Stimulated activated CD4-positive, alpha-beta T cell treated with anti-CD3 and anti-CD28 coated beads, Interleukin-2, amount 100 ng/mL, for 48 hours (primary cell): ENCODE data around the gene PCGF1.

ENCODE experiments used
- DNase-seq, 2 donors: peaks; one replicate each; pipeline ENCODE4 v3.0.0-alpha.2; 2020

Gene PCGF1

DNA sequence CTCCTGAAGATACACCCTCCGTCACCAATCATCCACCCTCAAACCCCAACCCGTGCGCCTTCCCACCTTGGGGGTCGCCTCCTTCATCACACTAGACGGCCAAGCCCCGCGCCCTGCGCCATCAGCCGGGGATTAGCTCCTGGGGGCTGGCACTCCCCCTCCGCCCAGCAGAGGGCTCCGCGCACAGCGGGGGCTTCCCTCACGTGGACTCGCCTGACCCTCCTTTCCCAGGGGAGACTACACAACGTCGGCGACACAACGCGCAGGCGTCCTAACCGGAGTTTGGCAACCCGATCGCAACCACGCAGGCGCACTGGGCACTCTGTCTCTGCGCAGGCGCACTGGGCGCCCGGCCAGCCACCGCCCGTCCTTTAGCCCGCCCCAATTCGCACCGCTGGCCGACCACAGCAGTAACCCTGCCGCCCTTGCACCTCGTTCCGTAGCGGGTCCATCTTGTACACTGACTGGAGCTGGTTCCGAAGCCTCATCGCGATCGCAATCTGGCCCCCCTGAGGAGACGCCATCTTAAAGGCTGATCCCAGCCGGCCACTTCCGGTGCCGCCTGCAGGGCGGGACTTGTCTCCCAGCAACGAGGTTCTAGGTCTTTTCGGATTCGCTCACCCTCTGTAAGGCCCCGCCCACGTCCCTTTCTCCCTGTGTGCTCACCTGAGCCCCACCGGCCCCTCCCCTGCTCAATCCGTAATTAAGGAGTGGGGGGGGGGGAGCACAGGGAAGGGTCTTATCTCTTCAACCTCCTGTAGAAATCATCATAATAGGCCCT is at the start of gene PCGF1:
PCGF1 (minus strand) TSS at position 551 of the 781 bp plus-strand sequence; CDS start at position 524, 27 bp downstream.
- peak; percentile 96 to 99 for DNase-seq

- DNase-seq: no peak
Observed at GRCh38 chr2:74556831-74557370, 49.4 kb upstream of the PCGF1 start.

DNA sequence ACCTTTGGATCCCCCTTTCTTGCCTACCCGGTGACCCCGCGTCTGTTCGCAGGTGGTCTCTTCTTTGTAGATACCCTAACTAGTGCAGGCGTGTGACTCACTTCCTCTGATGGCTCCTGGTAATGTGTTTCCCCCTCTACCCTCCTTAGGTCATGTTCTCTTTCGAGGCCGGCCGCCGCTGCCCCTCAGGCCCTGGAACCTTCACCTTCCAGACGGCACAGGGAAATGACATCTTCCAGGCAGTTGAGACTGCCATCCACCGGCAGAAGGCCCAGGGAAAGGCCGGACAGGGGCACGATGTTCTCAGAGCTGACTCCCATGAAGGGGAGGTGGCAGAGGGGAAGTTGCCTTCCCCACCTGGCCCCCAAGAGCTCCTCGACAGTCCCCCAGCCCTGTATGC is 48.7 kb upstream of the PCGF1 start:
- no peak for DNase-seq

- DNase-seq: no peak
Observed at GRCh38 chr2:74555610-74556103, 48.2 kb upstream of the PCGF1 start.

DNA sequence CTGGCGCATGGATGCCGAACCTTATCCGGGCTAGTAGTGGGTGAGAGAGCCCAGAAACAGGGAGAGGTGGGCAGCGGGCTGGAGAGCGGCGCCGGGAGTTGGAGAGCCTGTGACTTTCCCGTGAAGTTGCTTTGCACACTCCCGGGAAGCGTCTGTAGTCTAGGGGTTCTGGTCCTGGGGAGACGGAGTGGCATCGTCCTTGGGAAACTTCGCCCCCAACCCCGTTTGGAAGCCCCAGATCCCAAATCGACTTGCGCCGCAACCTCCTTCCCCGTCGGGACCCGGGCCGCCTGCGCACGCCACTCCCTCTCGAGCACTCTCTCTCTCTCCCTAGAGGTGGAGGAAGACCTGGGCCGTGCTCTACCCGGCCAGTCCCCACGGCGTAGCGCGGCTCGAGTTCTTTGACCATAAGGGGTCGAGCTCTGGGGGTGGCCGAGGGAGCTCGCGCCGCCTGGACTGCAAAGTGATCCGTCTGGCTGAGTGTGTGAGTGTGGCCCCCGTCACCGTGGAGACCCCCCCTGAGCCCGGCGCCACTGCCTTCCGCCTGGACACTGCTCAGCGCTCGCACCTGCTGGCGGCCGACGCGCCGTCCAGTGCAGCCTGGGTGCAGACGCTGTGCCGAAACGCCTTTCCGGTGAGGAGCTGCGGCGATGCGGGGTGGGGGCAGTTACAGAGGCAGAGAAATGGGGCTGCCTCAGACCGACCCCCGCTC is 47.5 kb upstream of the PCGF1 start:
- peak; percentile 37 to 44 for DNase-seq

DNA sequence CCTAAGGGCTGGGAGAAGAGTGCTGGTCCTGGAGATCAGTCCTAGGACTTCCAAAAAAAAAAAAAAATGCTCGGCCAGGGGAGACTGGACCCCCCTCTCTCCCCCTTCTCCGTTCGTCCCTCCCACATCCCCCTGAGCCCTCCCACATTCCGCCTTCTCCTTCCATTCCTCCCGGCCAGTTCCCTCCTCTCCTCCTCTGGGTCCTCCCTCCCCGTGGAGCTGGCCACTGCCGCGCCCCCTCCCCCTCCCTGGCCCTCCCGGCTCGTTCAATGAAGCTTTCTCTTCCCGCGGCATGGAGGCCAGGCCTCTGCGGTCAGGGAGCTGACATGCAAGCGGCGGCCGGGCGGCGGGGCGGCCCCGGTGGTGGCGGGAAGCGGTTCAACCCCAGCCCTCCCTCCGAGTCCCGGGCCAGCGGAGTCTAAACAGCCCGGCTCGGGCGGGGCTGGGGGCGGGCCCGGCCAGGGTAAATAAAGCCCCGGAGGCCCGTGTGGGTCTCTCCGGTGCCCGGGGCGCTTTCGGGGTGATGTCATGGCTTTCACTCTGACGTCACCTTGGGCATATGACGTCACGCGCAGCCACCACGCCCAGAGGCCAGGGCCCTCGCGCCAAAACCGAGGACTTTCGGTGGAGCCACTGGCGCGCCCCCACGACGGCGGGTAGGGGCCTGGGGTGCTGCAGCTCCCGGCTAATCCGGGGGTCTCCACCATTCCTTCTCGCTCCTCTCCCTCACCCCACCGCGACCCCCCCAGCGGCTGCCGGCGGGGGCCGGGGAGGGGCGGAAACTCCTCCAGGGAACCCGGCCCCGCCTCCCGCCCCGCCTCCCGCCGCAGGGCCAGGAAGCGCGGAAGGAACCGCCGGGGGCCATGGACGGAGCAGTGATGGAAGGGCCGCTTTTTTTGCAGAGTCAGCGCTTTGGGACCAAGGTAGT is 46.7 kb upstream of the PCGF1 start, which contains the start of the genes DOK1 and LOXL3:
DOK1 (plus strand) TSS at position 829 of the 928 bp plus-strand sequence; CDS start at position 864, 35 bp downstream.
LOXL3 (minus strand) TSS at position 51 of the 928 bp plus-strand sequence. CDS start 1,308 bp downstream, outside the sequence.
- peak; percentile 79 to 82 for DNase-seq

DNA sequence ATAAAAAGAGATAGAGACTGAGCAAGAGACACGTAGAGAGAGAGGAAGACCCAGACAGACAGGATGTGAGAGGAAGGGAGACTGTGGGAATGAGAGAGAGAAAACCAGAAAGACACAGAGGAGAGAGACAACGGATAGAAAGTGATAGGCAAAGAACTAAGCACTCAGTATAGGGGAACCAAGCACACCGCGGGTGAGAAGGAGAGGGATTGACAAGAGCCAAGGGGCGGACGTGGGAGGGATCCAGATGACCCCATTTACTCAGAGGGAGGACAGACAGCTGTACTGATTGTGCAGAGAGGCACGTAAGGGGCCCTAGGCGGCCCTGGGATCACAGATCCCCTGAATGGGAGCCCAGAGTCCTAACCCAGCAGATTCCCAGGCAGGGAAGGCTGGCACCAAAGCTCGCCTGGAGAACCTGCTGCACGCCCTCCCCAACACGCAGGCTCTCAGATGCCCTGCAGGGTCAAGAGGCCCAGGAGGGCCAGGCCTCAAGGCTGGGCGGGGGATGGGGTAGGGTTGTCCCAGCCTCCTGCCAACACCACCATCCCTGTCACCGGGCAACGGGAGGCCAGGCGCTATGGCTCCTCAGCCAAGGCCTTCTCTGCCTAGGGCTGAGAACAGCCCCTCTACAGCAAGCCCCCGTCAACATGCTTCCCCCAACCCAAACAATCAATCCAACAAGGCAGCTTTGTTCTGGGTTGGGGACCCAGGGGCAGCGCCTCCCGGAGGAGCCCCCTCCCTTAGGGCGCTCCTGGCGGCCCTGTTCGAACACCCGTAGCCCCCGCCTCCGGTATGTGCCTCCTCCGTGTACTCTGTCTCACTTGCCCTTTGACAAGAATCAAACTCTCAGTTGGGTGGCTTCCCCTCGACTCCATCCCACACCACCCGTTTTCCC is 45.7 kb upstream of the PCGF1 start:
- DNase-seq: no peak

- DNase-seq: no peak
Observed at GRCh38 chr2:74551942-74552913, 44.7 kb upstream of the PCGF1 start.

DNA sequence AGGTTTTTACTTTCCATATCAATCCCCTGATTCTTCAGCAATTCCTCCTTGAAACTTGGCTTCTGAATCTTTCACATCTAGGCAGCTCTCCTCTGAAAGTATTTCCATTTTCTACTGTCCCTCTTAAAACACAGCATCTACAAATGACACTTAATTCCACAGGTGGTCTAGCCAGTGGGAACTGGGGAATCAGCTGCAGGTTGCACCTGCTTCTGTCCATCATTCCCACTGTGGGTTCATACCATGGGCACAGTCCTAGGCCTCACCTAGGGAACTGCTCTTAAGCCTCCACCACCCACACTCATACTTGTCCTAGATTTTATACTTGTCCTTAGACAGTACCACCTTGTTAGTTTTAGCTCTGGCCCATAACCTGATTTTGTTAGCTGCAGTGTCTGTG is 44.0 kb upstream of the PCGF1 start:
- DNase-seq: no peak

DNA sequence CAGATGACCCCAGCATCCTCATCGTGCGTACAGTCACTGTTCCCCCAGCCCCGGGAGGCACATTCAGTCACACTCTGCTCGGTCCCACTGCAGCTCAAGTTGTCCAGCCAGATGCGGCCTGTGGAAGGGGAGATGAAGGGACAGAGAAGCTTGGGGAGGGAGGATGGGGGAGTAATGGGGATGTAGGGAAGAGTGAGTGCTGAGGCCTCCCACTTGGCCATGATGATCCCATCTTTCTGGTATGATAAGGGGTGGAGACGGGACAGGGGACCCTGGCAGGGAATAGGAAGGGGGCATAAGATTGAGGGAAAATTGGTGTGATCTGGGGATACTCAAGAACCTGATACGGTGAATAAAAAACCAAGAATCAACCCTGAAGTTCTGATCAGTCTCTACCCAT is 42.7 kb upstream of the PCGF1 start:
- DNase-seq: no peak

DNA sequence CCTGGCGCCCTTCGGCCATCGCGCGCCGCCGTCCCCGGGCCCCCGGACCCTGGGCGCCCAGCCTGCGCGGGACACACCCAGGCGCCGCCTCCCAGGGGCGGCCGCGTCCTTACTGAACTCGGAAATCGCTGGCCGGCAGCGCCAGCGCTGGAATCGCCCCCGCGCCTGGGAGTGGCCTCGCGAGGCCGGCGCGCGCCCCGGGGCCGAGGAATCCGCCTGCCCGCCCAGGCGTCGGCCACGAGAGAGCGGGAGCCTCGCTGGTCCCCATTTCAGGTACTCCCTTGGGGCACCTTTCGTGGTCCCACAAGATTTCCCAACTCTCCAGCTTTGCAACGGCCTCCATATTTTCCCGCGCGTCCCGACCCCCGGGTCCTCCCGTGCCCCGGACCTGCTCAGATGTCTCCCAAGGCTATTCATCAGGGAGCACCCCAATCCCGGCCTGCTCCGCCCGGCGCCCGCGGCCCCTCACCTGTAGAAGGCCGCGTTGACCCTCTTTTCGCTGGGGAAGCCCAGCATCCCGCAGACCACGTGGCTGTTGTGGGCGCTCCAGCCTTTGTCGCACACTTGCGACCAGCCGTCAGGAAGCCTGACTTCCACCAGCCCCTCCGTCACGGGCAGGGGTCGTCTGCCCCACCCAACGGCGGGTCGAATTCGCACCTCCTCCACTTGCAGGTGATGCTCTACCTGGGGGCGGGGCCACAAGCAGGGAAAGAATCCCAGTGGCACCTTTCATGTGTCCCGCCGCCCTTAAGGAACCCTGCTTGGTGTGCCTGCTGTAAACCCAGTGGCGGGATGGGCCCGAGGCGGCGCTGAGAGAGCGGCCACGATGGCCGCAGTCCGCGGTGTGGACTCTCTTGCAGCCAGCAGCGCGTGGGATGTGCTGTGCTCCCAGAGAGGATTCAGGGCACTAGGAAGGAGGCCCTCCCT is 41.7 kb upstream of the PCGF1 start:
- DNase-seq: no peak

- no peak for DNase-seq
Observed at GRCh38 chr2:74548285-74548899, 40.9 kb upstream of the PCGF1 start.

DNA sequence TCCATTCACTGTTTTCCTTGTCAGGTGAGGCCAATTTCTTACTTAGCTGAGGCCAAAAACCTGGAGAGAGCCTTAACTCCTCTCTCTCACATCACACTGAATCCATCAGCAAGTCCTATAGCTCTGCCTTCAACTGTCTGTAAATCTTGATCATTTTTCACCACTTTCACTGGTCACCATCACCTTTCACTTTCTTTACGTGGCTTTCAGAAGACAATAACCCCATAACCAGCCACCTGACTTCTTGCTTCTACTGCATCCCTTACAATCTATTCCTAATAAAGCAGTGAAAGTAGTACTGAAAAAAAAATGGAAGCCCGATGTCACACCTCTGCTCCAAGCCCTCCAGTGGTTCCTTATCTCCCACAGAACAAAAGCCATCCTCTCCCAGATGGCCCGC is 38.5 kb upstream of the PCGF1 start:
- DNase-seq: no peak

GRCh38 chr2:74544634-74545033 is 37.1 kb upstream of the PCGF1 start:
- DNase-seq: no peak

DNA sequence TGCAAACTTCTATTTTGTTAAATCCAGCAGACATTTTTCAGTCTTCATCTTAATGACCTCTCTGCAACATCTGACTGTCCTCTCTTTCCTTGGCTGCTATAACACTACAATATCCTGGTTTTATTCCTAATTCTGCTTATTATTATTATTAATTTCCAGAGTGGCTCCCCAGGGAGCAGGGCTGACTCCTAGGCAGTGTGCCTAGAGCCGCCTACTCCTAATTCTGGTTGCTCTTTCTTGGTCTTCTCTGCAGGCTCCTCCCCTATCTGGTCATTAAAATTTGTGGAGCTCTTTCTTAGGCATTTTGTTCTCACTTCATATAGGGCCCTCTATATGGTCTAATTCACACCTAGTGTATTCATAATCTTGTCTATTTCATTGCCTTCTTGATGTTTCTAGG is 35.5 kb upstream of the PCGF1 start:
- DNase-seq: no peak

GRCh38 chr2:74540291-74540690 is 32.8 kb upstream of the PCGF1 start:
- DNase-seq: no peak

- DNase-seq: no peak
Observed at GRCh38 chr2:74538881-74539339, 31.4 kb upstream of the PCGF1 start.

DNA sequence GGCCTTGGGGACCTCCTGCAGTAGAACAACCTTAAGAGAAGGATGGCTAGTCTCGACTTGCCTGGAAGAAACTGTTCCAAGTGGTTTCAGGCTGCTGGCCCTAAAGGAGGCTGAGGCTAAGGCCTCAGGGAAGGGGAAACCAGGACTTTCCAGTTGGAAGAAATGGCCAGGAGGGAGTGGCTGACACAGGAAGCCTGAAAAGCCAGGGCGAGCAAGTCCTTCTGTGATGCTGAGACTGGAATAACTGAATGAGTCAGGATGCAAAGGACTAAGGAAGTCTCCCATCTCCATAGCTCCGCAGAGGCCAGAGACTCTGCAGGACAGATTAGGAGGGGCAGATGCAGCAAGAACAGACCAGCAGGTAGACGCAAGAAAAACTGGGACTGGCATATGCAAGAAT is 29.6 kb upstream of the PCGF1 start:
- DNase-seq: no peak
